Measurements from ENCODE around the gene HSD3B1. TPM values are rescaled to one million over a fixed set of nuclear protein-coding genes. Genes with fewer than 3 reads are reported as not detected.

The HSD3B1 gene
- total and polyA plus RNA-seq, 9 donors = 0.06 to 69.2 TPM; not detected in 7

DNA sequence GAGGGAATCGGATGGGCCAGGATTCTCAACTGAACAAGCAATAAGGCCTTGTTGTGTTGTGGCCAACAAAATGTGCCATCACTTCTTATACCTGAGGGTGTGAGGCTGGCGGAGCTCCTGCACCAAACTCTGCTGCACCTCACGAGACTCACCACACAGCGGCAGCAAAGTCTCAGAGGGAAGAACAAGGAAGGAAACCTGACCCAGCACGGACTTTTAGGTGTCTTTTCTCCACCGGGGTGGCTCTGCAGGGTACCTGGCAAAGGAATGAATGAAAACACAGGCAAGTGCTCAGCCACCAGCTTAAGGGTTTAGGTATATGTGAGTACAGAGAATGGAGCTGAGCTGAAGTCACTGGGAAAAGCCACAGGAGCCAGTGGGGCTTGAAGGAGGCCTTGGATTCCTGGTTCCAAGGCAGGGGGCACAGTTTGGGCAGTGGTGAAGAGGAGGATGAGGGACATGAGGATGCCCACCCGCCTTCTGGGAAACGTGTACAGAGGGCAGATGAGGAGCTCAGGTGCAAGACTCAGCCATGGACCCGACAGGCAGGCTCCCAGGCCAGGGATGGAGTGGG lies 31.1 kb upstream of the HSD3B1 start:
- no peak for TF ChIP-seq POLR2A (IDR thresholded peaks at IDR 0.05)
- TF ChIP-seq, protein P1, sequence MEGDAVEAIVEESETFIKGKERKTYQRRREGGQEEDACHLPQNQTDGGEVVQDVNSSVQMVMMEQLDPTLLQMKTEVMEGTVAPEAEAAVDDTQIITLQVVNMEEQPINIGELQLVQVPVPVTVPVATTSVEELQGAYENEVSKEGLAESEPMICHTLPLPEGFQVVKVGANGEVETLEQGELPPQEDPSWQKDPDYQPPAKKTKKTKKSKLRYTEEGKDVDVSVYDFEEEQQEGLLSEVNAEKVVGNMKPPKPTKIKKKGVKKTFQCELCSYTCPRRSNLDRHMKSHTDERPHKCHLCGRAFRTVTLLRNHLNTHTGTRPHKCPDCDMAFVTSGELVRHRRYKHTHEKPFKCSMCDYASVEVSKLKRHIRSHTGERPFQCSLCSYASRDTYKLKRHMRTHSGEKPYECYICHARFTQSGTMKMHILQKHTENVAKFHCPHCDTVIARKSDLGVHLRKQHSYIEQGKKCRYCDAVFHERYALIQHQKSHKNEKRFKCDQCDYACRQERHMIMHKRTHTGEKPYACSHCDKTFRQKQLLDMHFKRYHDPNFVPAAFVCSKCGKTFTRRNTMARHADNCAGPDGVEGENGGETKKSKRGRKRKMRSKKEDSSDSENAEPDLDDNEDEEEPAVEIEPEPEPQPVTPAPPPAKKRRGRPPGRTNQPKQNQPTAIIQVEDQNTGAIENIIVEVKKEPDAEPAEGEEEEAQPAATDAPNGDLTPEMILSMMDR (IDR thresholded peaks at IDR 0.05) = peak in 1 of 3 donors; percentile 15
- Histone ChIP-seq H3K9me3 (no peaks in the 10 kb centered on the region), H3K27me3 (no peaks in the 10 kb centered on the region), H3K27ac (no peak overlapping the region), H3K36me3 (no peaks in the 10 kb centered on the region), H3K4me1 (ENCODE audit: insufficient read depth) (no peaks in the 10 kb centered on the region), H3K4me3 (no peak overlapping the region)
- DNase-seq = peak in 4 of 5 donors; percentile 13 to 54 (median 36)
- intact Hi-C loops (cut with DNase I) = no loop called here
- 40 to 48% (median 40%) methylated on average over 9 of the region's 9 CpGs for WGBS, 3 donors

DNA sequence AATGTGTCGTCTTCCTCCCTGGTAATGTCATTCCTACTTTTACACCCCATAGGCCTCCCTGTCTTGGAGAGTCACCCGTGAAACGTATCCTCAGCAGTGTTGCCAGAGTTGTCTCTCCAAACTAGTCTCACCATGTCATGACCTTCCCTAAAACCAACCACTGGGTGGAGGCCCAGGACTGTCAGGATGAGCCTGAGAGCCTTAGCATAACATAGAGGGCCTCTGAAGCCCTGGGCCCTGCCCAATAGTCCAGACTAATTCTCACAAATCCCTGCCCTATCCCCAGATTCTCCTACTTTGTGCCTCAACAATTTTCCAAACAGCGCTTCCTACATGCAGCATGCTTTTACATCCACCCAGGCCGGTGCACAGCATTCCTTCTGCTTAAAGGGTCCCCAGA lies 29.3 kb upstream of the HSD3B1 start:
- no peak for DNase-seq
- intact Hi-C loops (cut with DNase I) = no loop called here
- Histone ChIP-seq H3K4me1 (ENCODE audit: insufficient read depth) (no peaks in the 10 kb centered on the region), H3K36me3 (no peaks in the 10 kb centered on the region), H3K27ac (no peak overlapping the region), H3K27me3 (no peaks in the 10 kb centered on the region), H3K9me3 (no peaks in the 10 kb centered on the region), H3K4me3 (no peak overlapping the region)
- WGBS, 3 donors = 95 to 98% (median 95%) methylated on average over 5 of the region's 5 CpGs
- TF ChIP-seq, protein P1 (IDR thresholded peaks at IDR 0.05) = no peak
- TF ChIP-seq EP300 (IDR thresholded peaks at IDR 0.05) (no peak), POLR2A (IDR thresholded peaks at IDR 0.05) (no peak)

DNA sequence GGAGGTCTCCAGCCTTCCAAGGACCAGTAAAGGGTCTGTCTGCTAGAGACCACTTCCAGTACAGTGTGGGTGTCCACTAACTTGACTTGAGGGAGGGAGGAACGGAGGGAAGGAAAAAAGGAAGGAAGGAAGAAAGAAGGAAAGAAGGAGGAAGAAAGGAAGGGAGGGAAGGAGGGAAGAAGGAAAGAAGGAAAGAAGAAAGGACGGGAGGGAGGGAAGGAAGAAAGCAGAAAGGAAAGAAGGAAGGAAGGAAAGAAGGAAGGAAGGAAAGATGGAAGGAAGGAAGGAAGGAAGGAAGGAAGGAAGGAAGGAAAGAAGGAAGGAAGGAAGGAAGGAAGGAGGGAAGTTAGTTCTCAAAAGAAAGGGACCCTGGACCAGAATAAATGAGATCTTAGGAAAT lies 26.8 kb upstream of the HSD3B1 start:
- WGBS, 3 donors = 88 to 96% (median 93%) methylated on average over 2 of the region's 2 CpGs
- intact Hi-C loops (cut with DNase I) = no loop called here
- no peak overlapping the region for H3K27ac ChIP-seq
- H3K9me3 ChIP-seq = no peaks in the 10 kb centered on the region
- no peaks in the 10 kb centered on the region for H3K4me1 ChIP-seq (ENCODE audit: insufficient read depth)
- H3K27me3 ChIP-seq = no peaks in the 10 kb centered on the region
- H3K36me3 ChIP-seq = no peaks in the 10 kb centered on the region
- DNase-seq = no peak
- TF ChIP-seq, protein P1 (IDR thresholded peaks at IDR 0.05) = no peak
- TF ChIP-seq EP300 (IDR thresholded peaks at IDR 0.05) = no peak
- no peak for TF ChIP-seq POLR2A (IDR thresholded peaks at IDR 0.05)
- no peak overlapping the region for H3K4me3 ChIP-seq

- Histone ChIP-seq H3K9me3 (no peaks in the 10 kb centered on the region), H3K4me3 (no peak overlapping the region), H3K4me1 (ENCODE audit: insufficient read depth) (no peaks in the 10 kb centered on the region), H3K27ac (no peak overlapping the region), H3K27me3 (no peaks in the 10 kb centered on the region), H3K36me3 (no peaks in the 10 kb centered on the region)
- DNase-seq = no peak
- intact Hi-C loops (cut with DNase I) = no loop called here
- TF ChIP-seq POLR2A (IDR thresholded peaks at IDR 0.05) (no peak), EP300 (IDR thresholded peaks at IDR 0.05) (no peak)
- TF ChIP-seq, protein P1 (IDR thresholded peaks at IDR 0.05) = no peak
Measured at GRCh38 chr1:119481951-119482350, 25.1 kb upstream of the HSD3B1 start.
